Measurements from ENCODE around the gene CDK8.

- TF ChIP-seq ZFP3 (CRISPR knock-in tag; IDR thresholded peaks at IDR 0.05) (no peak), ZC3H10 (CRISPR knock-in tag; IDR thresholded peaks at IDR 0.05) (no peak), TCF4 (CRISPR knock-in tag; IDR thresholded peaks at IDR 0.05; ENCODE audit: borderline replicate concordance) (no peak), ISL1 (CRISPR knock-in tag; IDR thresholded peaks at IDR 0.05) (no peak), ZFP30 (CRISPR knock-in tag; IDR thresholded peaks at IDR 0.05) (no peak), TOX (CRISPR knock-in tag; IDR thresholded peaks at IDR 0.05; ENCODE audit: borderline replicate concordance) (no peak)
- TF ChIP-seq, protein P1, sequence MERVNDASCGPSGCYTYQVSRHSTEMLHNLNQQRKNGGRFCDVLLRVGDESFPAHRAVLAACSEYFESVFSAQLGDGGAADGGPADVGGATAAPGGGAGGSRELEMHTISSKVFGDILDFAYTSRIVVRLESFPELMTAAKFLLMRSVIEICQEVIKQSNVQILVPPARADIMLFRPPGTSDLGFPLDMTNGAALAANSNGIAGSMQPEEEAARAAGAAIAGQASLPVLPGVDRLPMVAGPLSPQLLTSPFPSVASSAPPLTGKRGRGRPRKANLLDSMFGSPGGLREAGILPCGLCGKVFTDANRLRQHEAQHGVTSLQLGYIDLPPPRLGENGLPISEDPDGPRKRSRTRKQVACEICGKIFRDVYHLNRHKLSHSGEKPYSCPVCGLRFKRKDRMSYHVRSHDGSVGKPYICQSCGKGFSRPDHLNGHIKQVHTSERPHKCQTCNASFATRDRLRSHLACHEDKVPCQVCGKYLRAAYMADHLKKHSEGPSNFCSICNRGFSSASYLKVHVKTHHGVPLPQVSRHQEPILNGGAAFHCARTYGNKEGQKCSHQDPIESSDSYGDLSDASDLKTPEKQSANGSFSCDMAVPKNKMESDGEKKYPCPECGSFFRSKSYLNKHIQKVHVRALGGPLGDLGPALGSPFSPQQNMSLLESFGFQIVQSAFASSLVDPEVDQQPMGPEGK (CRISPR knock-in tag; IDR thresholded peaks at IDR 0.05; ENCODE audit: borderline replicate concordance) = no peak
These were observed 70.4 kb downstream of the CDK8 start for GRCh38 chr13:26324294-26324693.

Data from SK-N-SH treated with all-trans-retinoic acid at 6 μM for 48 hours (cell line).